GM18508 (cell line): ENCODE measurements around the gene ZC3H10.

Experiments used
- ATAC-seq: cut with Tn5 transposase; IDR thresholded peaks from one replicate; pipeline ENCODE4 v1.9.1; 2021; ENCODE audit warnings: moderate number of reproducible peaks; ENCODE audit not compliant: insufficient read depth, unreplicated experiment

The ZC3H10 gene

GRCh38 chr12:56126732-56127239 lies 8.7 kb downstream of the ZC3H10 start:
- ATAC-seq: no peak

- ATAC-seq: no peak
Observed at GRCh38 chr12:56127485-56127887, 9.4 kb downstream of the ZC3H10 start.

- peak; percentile 82 for ATAC-seq
Observed at GRCh38 chr12:56127888-56128669, 10.0 kb downstream of the ZC3H10 start, which contains the start of gene ESYT1. ESYT1 (plus strand) TSS chr12:56128267; CDS start chr12:56128320, 53 bp downstream.

- ATAC-seq: no peak
Observed at GRCh38 chr12:56128670-56129205, 10.7 kb downstream of the ZC3H10 start.

DNA sequence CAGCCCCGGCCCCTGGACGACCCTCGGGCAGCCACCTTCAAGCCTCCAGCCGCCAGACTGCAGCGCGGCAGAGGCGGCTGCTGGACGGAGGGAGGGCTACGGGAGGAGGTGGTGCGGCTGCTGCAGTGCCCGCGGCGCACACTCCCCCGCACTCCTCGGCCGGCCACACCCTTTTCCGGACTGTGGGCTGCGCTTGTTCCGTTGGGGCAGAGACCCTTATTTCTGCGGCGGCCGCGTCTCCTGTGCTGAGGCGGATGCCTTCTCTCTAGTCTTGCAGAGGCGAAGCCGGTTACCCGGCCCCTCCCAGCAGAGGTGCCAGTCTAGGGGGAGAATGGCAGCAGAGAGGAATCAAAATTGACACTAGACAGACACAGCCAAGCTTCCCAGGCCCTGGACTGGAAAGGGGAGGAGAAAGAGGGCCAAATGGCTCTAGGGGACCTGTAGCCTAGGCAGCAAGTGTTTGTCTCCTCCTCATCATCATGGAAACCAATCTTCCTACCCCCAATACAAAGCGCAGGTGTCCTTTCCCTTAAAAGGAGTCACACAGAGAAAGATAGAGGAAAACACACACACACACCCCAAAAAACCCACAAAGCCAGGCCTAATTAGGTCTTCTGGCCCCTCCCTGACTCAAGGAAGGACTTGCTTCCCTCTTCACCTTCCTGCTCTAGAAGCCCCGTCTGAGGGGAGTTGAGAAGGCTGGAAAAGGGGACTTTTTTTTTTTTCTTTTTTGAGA lies 11.3 kb downstream of the ZC3H10 start:
- no peak for ATAC-seq

GRCh38 chr12:56129942-56130495 lies 12.0 kb downstream of the ZC3H10 start:
- ATAC-seq: no peak

GRCh38 chr12:56130876-56131275 lies 12.8 kb downstream of the ZC3H10 start:
- ATAC-seq: no peak

DNA sequence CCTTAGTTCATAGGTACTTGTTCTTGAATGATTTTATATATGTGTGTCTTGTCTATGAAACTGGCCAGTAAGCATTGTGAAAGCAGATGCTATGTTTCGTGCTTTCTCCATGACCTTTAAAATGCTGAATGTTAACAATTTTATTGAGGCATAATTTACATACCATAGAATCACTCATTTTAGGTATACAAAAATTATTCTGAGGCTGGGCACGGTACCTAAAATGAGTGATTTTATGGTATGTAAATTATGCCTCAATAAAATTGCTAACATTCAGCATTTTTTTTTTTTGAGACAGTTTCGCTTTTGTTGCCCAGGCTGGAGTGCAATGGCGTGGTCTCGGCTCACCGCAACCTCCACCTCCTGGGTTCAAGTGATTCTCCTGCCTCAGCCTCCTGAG lies 16.8 kb downstream of the ZC3H10 start:
- ATAC-seq: no peak

GRCh38 chr12:56137853-56138571 lies 19.9 kb downstream of the ZC3H10 start:
- no peak for ATAC-seq

DNA sequence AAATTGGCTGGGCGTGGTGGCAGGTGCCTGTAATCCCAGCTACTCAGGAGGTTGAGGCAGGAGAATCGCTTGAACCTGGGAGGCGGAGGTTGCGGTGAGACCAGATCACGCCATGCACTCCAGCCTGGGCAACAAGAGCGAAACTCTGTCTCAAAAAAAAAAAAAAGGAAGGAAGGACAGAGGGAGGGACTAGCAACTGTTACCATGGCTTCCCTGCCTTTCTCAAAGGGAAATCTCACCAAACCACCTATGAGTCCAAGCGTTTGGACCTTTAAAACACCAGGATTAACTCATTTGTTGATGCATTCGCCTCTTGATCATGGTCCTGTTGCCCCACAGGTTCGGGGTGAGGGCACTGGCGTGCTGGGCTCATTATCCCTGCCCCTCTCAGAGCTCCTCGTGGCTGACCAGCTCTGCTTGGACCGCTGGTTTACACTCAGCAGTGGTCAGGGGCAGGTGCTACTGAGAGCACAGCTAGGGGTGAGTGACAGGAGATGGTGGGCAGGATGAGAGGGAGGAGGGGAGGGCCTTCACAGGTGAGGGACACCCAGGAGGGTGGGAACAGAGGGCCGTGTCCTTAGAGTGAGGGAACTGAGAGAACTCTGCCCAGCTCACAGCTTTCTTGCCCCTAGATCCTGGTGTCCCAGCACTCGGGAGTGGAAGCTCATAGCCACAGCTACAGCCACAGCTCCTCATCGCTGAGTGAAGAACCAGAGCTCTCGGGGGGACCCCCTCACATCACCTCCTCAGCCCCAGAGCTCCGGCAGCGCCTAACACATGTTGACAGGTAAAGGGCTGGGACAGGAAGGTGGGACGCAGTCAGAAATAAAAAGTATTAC lies 24.1 kb downstream of the ZC3H10 start:
- no peak for ATAC-seq

DNA sequence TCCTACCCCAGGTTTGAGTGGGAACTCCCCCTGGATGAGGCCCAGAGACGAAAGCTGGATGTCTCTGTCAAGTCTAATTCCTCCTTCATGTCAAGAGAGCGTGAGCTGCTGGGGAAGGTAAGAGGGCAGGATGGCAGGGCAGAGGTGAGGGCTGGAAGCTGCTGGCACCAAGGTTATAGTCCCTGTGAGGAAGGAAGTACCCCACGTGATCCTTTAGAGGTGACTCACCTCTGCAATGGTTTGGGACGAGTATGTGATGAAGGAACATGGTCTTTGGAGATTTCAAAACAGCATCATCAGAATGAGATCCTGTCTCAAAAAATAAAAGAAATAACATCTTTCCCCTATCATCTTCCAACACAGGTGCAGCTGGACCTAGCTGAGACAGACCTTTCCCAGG lies 25.2 kb downstream of the ZC3H10 start:
- no peak for ATAC-seq

DNA sequence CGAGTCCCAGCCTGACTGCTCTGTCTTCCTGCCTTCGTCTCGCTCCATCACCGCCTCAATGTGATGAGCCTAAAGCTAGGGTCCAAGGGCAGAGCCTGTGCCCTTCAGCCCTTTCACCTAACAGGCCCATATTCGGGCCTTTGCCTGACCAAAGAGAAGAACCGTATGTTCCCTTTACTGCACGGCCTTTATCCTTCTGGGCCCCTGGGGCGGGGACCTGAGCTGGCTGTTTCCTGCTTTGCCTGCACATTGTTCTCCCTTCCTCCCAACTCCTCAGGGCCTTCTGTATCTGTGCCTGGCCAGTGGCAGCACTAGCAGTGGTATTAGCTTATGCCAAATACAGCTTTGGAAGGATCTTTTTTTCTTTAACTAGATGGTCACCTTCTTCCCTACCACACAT lies 25.8 kb downstream of the ZC3H10 start:
- no peak for ATAC-seq

- no peak for ATAC-seq
Observed at GRCh38 chr12:56145217-56145616, 27.2 kb downstream of the ZC3H10 start.

- ATAC-seq: no peak
Observed at GRCh38 chr12:56146492-56147460, 28.7 kb downstream of the ZC3H10 start.

GRCh38 chr12:56150563-56150962 lies 32.5 kb downstream of the ZC3H10 start:
- ATAC-seq: no peak

DNA sequence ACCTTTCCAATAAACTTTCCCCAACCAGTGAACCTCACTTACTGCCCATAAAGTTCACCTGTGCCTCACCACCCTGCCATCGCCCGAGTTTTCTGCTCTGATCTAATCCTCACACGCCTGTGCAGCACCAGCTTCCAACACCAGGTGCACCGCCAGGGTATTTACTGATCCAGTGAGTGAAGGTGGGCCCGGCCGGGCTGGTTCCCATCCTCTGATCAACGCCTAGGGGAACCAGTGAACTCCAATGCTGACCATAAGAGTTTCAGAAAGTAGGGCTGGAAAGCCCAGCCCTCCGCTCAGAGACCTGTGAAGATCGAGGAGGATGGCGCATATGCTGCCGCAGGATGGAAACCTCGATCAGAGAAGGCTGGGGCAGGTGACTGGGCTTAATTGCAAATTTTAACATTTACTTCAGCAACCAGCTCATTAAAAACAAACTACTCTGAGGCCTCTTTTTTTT lies 33.6 kb downstream of the ZC3H10 start:
- ATAC-seq: no peak

GRCh38 chr12:56152132-56152755 lies 34.2 kb downstream of the ZC3H10 start, which contains the start of gene MYL6B:
MYL6B (plus strand) TSS chr12:56152587; CDS start chr12:56153919, 1,332 bp downstream.
- peak; percentile 46 for ATAC-seq
